Measurements from ENCODE around the gene RPS24. TPM values are rescaled to one million over a fixed set of nuclear protein-coding genes. Genes with fewer than 3 reads are reported as not detected.

Gene RPS24
- total and polyA plus RNA-seq, 10 of the 15 experiments (the other 5 are each of a cell fraction or from before 2014, with no cell fraction given) = 1,343 to 7,285 (median 2,230) TPM

DNA sequence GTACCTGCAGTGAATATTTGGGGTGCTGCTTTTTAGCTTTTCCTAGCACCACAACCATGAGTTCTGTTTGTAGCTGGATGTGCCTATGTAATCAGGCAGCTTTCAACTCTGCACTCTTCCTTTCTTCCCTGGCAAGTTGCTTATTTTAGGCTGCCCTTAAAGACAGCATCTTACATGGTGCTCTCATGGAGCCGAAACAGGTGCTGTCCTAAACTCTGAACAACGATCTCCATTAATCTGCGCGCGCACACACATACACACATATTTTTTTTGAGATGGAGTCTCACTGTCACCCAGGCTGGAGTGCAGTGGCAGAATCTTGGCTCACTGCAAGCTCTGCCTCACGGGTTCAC is 9.1 kb downstream of the RPS24 start (continued):
- TF ChIP-seq E4F1 (IDR thresholded peaks at IDR 0.05; ENCODE audit: borderline replicate concordance, partially characterized antibody) (no peak), TCF7 (IDR thresholded peaks at IDR 0.05; ENCODE audit: borderline replicate concordance) (no peak), RBBP5 (conservative IDR thresholded peaks at IDR 0.05) (no peak), MYB (IDR thresholded peaks at IDR 0.05; ENCODE audit: borderline replicate concordance, low read depth, low read length) (no peak), SMAD1 (IDR thresholded peaks at IDR 0.05; ENCODE audit: low read depth, partially characterized antibody) (no peak), MLLT1 (IDR thresholded peaks at IDR 0.05) (0 out of 2 replicates have a peak, but pooled peaks have one; percentile 21)

DNA sequence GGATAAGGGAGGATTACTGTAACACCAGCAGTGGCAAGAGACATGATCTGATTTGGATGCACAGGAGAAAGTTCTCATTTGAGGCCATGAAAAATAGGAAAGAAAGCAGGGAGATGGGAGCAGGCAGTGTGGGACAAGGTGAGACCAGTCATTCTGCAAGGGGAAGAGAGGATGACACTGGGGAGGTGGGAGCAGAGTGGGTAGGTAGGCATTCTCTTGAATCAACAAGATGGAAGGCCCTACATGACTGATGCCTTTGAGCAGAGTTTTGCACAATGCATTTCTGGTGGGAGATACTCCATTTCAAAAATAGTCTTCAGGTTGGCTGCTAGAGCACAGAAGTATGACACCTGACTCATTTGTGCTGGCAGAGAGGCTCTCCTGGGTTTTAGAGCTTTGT is 10.5 kb downstream of the RPS24 start:
- in situ Hi-C loops (cut with MboI) (no loop called here), intact Hi-C loops (cut with micrococcal nuclease; ENCODE audit: unreplicated experiment) (no loop called here)
- SMC1A ChIA-PET (ENCODE audit: uncharacterized antibody, unreplicated experiment) = interaction anchor here (5.6 kb wide), 1 partner anchor 1151 kb away, joined by 21 read pairs; no protein-coding TSS in a partner anchor
- CTCF ChIA-PET = interaction anchor here (0.7 to 4.4 kb wide), 2 partner anchors 1152 to 1158 kb away, joined by 3 to 42 read pairs; no protein-coding TSS in a partner anchor
- RAD21 ChIA-PET (ENCODE audit: unreplicated experiment) = interaction anchor here (0.6 kb wide), 1 partner anchor 340 kb away, joined by 3 read pairs; no protein-coding TSS in a partner anchor
- peaks cover 16% of the 10 kb centered on the region for H4K20me1 ChIP-seq (ENCODE audit: control insufficient read depth, insufficient read depth)
- FAIRE-seq (no peak), ATAC-seq (no peak; the same call in 2 of the 3 replicates), DNase-seq (ENCODE audit: low read depth, low spot score) (no peak)
- no peak overlapping the region for H3K4me2 ChIP-seq (ENCODE audit: control insufficient read depth, insufficient read depth)
- no peak overlapping the region for H3K9ac ChIP-seq (ENCODE audit: control insufficient read depth, insufficient read depth, low read length)
- H3K27ac ChIP-seq (ENCODE audit: control insufficient read depth, insufficient read depth) = no peak overlapping the region
- H3K4me1 ChIP-seq (ENCODE audit: control insufficient read depth, insufficient read depth, low read length) = peaks cover 17% of the 10 kb centered on the region
- H3K36me3 ChIP-seq (ENCODE audit: control insufficient read depth in 2 of 2, insufficient read depth in 2 of 2, low read length in 1 of 2) = peaks cover 22 to 29% of the 10 kb centered on the region in 2 experiments
- H3K9me3 ChIP-seq (replicated peaks; ENCODE audit: control insufficient read depth, insufficient read depth, low read length) = no peaks in the 10 kb centered on the region
- POLR2A ChIA-PET = no interaction called here
- no TSS peak for BruUV-seq (replicated peaks)
- H2AFZ ChIP-seq (ENCODE audit: control insufficient read depth, low read depth, low read length) = no peak overlapping the region
- no peaks in the 10 kb centered on the region for H3K27me3 ChIP-seq (replicated peaks in 1 of 2; ENCODE audit: control insufficient read depth in 2 of 2, insufficient read depth in 2 of 2, low read length in 1 of 2)
- H3K79me2 ChIP-seq (ENCODE audit: control insufficient read depth, insufficient read depth, low read length) = peaks cover 10% of the 10 kb centered on the region
- no peak overlapping the region for H3K4me3 ChIP-seq
- TF ChIP-seq, protein P1, sequence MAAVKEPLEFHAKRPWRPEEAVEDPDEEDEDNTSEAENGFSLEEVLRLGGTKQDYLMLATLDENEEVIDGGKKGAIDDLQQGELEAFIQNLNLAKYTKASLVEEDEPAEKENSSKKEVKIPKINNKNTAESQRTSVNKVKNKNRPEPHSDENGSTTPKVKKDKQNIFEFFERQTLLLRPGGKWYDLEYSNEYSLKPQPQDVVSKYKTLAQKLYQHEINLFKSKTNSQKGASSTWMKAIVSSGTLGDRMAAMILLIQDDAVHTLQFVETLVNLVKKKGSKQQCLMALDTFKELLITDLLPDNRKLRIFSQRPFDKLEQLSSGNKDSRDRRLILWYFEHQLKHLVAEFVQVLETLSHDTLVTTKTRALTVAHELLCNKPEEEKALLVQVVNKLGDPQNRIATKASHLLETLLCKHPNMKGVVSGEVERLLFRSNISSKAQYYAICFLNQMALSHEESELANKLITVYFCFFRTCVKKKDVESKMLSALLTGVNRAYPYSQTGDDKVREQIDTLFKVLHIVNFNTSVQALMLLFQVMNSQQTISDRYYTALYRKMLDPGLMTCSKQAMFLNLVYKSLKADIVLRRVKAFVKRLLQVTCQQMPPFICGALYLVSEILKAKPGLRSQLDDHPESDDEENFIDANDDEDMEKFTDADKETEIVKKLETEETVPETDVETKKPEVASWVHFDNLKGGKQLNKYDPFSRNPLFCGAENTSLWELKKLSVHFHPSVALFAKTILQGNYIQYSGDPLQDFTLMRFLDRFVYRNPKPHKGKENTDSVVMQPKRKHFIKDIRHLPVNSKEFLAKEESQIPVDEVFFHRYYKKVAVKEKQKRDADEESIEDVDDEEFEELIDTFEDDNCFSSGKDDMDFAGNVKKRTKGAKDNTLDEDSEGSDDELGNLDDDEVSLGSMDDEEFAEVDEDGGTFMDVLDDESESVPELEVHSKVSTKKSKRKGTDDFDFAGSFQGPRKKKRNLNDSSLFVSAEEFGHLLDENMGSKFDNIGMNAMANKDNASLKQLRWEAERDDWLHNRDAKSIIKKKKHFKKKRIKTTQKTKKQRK (IDR thresholded peaks at IDR 0.05; ENCODE audit: low read depth, low read length) = no peak
- no peak for TF ChIP-seq LARP7 (IDR thresholded peaks at IDR 0.05)
- TF ChIP-seq CHD4 (IDR thresholded peaks at IDR 0.05) = no peak
- TF ChIP-seq MEF2A (IDR thresholded peaks at IDR 0.05; ENCODE audit: insufficient read depth, low read depth, low read length) = no peak
- no peak for TF ChIP-seq NRF1 (conservative IDR thresholded peaks at IDR 0.05; ENCODE audit: low read depth, low read length)
- TF ChIP-seq PAX8 (IDR thresholded peaks at IDR 0.05) = no peak
- TF ChIP-seq E4F1 (IDR thresholded peaks at IDR 0.05; ENCODE audit: borderline replicate concordance, partially characterized antibody) = no peak
- TF ChIP-seq TCF7 (IDR thresholded peaks at IDR 0.05; ENCODE audit: borderline replicate concordance) = no peak

All from GM12878 (cell line).